Measurements from ENCODE around the gene C11orf52. TPM values are rescaled to one million over a fixed set of nuclear protein-coding genes. Genes with fewer than 3 reads are reported as not detected.
"Not testable (repeated sequence)": the region's sequence is repeated elsewhere in the genome, so short reads cannot be mapped to it uniquely, and the experiment has no call there.

Gene C11orf52
- polyA plus RNA-seq, 1 donor: 10.0 TPM

DNA sequence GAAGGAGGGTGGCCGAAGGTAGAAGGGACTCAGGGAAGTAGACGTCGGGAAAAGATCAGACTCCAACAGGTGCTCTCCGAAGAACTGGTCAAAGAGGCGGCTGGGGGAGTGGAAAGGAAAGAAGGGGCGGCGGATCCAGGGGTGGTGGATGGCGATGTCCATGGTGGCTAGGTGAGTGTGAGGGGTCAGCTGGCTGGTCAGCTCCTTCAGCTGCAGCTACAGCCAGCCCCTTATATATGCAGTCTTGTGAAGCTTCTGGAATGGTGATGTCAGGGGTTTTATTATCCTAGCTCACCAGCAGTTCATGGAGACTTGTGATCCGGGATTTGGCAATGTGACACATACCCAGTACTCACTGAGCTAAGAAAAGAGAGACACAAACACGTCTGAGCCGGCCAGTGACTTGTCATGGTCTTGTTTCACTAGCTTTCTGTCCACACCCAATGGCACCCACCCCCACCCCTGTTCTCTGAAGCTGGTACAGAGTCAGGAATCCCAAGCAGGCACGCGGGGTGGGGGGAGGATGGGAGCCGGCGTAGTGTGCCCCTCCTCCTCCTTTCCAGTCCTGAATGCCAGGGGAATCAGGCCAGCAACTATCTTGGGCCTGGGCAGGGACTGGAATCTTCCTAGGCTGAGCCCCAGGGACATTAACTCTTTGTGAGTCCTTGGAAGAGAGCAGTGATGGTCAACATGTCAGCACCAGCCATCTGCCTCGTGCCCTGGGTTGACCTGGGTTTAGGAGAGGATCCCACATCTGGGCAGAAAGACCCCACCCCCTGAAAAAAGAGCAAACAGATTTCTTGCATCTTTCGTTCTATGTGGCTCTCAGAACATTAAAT is 6.9 kb upstream of the C11orf52 start, which contains the start of gene CRYAB:
Gene CRYAB, minus strand, starts transcription at position 208 of the 839 bp plus-strand sequence. Its CDS starts 46 bp downstream, at position 162.
- peak; percentile 66 for DNase-seq

GRCh38 chr11:111912535-111912934 is 6.2 kb upstream of the C11orf52 start, which contains the start of gene HSPB2:
HSPB2 (plus strand) TSS chr11:111912734; CDS start chr11:111912830, 96 bp downstream.
- no peak for DNase-seq

GRCh38 chr11:111913031-111913861 is 5.5 kb upstream of the C11orf52 start:
- no peak for DNase-seq

GRCh38 chr11:111913997-111914396 is 4.7 kb upstream of the C11orf52 start:
- DNase-seq: no peak

DNA sequence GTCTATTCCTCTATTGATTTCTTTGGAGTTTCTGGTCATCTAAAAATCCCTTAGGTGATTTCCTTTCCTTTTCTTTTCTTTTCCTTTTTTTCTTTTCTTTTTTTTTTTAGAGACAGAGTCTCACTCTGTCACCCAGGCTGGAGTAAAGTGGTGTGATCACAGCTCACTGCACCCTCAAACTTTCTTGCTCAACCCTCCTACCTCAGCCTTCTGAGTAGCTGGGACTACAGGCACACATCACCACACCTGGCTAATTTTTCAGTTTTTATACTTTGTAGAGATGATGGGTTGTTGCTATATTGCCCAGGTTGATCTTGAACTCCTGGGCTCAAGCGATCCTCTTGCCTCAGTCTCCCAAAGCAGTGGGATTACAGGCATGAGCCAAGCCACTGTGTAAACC is 1.9 kb upstream of the C11orf52 start:
- no peak for DNase-seq

GRCh38 chr11:111917312-111917711 is 1.4 kb upstream of the C11orf52 start:
- no peak for DNase-seq

GRCh38 chr11:111917788-111918187 is 925 bp upstream of the C11orf52 start:
- DNase-seq: no peak

GRCh38 chr11:111920908-111921307 is 2.2 kb downstream of the C11orf52 start:
- no peak for DNase-seq

DNA sequence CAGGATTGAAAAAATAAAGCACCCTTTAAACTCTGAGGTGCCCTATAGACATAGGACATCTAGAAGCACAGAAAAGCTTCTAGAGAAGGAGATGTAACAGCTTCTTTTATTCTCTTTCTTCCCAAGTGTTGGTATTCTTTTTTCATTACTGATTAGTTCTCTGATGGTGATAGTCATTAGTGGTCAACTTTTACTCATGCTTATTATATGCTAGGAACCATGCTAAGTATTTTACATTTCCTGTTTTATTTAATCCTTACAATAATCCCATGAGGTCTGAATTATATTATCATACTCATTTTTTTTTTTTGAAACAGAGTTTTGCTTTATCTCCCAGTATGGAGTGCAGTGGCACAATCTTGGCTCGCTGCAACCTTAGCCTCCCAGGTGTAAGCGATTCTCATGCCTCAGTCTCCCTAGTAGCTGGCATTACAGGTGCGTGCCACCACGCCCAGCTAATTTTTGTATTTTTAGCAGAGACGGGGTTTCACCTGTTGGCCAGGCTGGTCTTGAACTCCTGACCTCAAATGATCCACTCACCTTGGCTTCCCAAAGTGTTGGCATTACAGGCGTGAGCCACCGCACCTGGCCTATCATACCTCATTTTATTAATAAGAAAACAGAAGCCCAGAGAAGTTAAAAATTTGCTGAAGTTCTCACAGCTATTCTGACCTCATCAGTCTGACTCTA is 3.0 kb downstream of the C11orf52 start:
- DNase-seq: no peak

DNA sequence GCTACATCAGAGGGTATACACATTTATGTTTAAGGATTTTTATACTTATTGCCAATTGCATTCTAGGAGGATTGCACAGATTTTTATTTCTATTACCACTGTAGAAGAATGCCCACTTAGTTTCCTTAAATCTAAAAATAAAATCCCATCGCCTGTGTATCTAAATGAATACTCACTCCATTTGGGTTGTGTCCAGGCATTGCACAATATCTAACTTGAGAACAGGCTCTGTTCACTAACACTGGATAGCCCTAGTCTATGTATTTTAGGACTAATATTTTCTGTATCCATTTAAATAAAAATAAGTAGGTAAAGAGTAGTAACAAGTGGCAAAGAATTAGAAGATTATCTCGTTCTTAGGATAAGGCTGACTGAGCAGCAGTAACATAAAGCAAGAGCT is 4.1 kb downstream of the C11orf52 start:
- no peak for DNase-seq

- DNase-seq: no peak
Measured at GRCh38 chr11:111923351-111923788, 4.7 kb downstream of the C11orf52 start.

- no peak for DNase-seq
Measured at GRCh38 chr11:111923951-111924350, 5.2 kb downstream of the C11orf52 start.

DNA sequence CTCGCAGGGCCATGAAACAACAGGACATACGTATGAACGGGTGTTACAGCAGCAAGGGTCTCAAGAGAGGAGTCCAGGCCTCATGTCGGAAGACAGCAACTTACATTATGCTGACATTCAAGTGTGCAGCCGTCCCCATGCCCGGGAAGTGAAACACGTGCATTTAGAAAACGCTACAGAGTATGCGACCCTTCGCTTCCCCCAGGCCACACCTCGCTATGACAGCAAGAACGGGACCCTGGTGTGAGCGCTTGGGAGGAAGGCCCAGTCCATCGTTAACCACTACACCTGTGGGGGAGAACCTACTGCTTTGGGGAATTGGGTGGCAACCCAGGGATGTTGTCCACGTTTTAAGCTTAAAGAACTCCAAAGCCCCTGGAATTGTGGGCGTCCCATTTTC is 7.2 kb downstream of the C11orf52 start:
- DNase-seq: no peak

DNA sequence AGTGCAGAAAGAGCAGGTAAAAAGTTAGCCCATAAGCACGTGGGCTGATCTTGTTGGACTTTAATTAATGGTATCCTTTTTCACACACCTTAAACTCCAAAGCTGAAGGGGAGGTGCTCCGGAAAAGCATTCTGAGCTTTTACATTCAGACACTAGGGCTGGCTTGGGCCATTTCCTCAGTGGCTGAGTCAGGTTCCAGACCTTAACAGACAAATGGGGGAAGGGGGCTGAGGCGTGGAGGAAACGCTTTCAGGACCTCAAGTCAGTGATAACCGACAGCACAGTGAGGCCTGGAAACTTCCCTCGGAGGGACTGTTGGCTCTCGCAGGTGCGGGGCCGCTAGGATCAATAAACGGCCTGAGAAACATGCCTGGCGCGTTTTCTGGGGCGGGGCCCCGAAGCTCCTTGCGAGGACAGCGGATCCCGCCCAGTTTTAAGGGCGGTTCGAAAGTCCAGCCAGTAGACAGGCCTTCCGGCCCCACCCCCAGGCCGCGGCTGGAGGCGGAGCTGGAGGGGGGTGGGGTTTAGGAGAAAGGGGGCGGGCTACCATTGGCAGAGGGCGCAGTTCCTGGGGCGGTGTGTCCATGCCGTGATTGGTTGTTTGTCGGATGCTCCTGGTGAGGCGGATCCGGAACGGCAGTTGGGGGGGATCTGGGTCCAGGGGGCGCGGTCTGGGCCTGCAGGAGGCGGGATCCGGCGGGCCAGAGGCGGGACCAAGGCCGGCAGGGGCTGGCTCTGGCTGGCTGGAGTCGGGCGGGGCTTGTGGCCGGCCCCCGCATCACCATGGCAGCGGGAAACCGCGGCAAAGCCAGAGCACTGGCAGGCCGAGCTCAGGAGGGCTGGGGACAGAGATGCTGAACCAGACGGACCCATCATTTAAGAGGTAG is 8.0 kb downstream of the C11orf52 start:
- peak; percentile 97 for DNase-seq

DNA sequence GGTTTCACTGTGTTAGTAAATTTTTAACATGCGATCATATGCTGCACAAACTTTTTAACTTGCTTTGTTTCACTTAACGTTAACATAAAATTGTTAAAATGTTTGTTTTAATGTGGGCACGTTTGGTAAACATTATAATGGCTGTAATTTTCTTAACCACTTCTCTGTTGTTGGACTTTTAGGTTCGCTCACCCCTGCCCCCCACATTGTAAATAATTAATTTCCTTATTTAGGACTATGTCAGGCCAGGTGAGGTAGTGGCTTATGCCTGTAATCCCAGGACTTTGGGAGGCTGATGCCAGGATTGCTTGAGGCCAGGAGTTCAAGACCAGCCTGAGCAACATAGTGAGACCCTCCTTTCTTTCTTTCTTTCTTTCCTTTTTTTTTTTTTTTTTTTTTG is 11.8 kb downstream of the C11orf52 start:
- DNase-seq: no peak

DNA sequence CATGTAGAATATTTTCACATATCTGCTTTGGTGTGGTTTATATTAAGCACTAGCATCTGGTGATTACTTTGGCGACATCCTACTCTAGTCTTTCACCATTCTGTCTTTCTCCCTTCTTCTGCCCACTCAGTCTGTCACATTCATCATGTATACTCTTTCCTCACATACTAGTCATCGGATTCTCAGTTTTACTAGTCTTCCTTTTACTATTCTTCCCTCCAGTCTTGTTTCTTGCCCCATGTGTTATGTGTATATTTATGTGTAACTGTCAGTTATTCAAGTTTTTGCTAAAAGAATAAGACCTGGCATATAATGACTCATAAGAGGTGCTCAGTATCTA is 13.9 kb downstream of the C11orf52 start:
- DNase-seq: no peak

DNA sequence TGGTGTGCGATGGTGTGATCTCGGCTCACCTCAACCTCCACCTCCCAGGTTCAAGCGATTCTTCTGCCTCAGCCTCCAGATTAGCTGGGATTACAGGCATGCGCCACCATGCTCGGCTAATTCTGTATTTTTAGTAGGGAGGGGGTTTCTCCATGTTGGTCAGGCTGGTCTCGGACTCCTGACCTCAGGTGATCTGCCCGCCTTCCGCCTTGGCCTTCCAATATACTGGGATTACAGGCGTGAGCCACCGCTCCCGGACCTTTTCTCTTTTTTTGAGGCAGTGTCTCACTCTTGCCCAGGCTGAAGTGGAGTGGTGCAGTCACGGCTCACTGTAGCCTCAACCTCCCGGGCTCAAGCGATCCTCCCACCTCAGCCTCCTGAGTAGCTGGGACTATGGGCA is 14.5 kb downstream of the C11orf52 start:
- not testable (repeated sequence) for DNase-seq

DNA sequence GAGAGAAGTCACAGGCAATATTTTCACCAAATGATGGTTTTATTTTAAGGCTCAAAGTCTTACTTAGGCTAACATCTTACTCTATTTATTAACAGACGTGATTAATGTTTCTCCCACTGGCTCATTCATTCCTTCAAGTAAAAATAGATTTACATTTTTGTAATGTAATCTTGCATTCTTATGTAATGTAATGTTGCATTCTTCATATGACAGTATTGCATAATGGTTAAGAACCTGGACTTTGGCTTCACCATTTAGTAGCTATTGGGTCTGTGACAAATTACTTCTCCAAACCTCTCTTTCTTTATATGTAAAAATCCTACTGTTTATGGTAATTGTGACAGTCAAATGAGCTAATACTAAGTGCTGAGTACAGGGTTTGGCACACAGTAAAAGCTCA is 15.2 kb downstream of the C11orf52 start:
- no peak for DNase-seq

DNA sequence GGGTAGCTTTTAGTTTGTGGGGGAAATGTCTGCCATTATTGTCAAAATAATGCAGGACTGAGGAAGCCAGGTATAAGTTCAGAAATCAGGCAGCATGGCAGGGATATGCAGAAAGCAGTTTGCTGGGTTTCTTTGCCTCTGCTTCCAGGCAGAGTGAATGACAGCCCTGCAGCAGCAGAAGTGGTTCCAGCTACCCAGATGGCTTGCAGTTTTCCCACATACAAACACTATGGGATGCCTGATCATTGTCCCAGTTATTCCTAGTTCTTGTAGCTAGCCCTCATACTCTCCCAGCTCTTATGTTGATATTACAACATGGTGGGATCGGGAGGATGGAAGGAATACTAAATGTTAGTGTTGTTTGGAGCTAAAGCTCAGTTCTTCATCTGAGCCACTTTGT is 15.6 kb downstream of the C11orf52 start:
- no peak for DNase-seq

GRCh38 chr11:111935317-111936039 is 16.8 kb downstream of the C11orf52 start:
- DNase-seq: no peak

Data from left kidney (tissue), 2 donors.